ENCODE data around the gene SPTSSB. TPM values are rescaled to one million over a fixed set of nuclear protein-coding genes. Genes with fewer than 3 reads are reported as not detected.

Gene SPTSSB
- polyA plus RNA-seq, 10 donors = 0.32 to 2.5 (median 0.61) TPM

DNA sequence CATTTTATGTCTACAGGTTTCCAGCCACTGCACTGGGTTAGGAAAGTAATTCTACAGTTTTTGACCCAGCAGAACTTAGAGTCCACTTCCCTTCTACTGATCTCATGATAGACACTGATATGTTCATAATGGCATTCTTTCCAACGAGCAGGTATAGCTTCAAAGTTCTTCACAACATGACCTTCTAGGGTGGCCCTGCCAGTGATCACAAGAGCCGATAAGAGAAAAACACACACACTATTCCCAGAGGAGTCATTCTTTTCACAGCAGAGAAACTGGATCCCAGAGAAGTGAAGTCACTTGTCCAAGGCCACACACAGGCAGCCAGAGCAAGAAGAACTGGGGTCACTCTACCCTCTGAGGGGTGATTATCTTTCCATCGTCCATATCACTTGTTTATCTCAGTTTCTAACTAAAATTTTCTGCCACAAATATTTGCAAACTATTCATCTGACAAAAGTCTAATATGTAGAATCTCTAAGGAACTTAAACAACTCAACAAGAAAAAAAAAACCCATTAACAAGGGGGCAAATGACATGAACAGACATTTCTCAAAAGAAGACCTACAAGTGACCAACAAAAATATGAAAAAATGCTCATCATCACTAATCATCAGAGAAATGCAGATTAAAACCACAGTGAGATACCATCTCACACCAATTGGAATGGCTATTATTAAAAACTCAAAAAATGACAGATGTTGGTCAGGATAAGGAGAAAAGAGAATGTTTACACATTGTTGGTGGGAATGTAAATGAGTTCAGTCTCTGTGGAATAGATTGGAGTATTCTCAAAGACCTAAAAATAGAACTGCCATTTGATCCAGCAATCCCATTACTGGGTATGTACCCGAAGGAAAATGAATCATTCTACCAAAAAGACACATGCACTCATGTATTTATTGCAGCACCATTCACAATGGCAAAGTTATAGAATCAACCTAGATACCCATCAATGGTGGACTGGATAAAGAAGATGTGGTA, 31.5 kb downstream of the SPTSSB start:
- no peak for DNase-seq

DNA sequence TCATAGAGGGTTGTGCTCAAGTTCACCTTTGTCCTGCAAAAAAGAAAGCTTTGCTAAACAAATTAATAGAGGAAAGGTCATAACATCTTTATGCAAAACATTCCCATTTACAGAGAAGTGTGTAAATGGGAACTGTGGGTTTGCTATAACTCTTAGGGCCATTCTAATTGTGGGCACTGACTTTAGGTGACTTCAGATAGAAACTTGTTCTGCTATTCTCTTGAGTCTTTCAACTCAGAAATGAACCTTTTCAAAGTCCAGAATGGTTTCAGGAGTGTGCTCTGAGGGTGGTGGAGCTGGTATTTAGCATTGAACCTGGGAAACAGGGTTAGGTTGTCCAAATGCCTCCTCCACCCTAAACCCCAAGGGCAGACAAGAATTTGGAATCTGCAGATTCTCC, 34.0 kb downstream of the SPTSSB start:
- no peak for DNase-seq

DNA sequence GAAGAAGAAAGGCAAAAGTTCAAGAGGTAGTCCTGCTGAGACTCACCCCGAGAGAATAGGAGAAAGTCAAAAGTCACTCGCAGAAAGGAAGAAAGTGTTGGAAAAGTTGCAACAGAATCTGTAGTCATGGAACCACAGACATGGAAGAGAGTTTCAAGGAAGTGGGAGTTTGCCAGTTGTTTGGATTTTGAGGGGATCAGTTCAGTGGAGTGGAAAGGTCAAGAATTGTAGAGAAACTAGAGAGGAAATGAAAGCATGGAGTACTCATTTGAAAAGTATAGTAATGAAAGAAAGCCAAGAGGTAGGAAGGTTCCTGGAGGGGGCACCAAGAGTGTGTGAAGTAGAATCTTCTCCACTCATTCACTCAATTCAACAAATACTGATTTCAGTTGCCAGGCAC, 34.7 kb downstream of the SPTSSB start:
- DNase-seq = no peak

DNA sequence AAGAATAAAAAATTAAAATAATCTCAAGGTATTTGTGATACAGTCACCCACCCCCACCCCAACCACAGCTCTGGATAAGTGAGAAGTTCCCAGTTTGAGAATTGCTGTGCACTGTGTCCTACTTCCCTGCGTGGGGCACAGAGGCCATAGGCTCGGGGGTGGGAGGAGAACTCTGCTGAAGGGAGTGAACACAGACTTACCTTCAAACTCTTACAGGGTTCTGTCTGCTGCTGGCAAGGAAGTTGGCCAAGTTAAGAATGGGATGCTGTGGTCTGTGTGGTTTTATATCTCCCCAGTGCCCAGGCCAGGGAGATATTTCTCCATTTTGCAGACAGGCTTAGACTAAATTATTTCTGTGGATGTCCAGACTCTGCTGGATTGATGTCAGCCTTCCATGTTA, 37.6 kb downstream of the SPTSSB start:
- no peak for DNase-seq

DNA sequence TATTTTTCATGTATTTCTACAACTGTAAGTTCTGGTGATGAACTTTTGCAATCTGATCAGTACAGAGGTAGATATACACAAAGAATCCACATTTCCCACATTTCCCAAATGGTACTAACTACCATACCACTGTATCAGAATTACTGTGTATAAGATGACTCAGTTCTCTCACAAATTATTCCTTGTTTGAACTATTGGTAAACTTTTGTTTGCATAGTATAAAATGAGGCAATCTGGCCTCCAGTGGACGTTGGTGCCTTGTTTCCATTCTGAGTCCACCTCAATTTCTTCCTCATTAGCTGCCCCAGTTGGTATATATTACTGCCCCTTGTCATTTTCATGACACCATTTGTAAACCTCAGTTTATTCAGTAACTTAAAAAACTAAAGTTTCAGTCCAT, 38.5 kb downstream of the SPTSSB start:
- no peak for DNase-seq

DNA sequence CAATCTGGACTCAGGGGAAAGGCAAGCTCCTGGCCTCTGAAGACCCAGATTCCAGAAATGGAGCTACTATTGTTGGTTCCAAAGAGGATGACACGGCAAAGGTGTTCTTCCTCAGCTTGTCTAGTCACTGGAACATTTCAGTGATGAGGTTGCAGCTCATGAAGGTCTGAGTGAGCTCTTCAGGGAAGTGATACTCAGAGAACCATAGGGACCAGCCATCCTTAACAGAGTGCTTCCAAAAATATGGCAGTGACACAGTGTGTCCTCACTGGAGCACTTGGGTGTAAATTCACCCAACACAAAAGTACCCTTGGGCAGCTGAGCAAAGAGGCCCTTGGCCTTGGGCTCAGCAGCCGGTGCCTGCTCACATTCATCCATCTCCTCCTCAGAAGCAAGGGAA, 46.3 kb downstream of the SPTSSB start:
- DNase-seq = no peak

DNA sequence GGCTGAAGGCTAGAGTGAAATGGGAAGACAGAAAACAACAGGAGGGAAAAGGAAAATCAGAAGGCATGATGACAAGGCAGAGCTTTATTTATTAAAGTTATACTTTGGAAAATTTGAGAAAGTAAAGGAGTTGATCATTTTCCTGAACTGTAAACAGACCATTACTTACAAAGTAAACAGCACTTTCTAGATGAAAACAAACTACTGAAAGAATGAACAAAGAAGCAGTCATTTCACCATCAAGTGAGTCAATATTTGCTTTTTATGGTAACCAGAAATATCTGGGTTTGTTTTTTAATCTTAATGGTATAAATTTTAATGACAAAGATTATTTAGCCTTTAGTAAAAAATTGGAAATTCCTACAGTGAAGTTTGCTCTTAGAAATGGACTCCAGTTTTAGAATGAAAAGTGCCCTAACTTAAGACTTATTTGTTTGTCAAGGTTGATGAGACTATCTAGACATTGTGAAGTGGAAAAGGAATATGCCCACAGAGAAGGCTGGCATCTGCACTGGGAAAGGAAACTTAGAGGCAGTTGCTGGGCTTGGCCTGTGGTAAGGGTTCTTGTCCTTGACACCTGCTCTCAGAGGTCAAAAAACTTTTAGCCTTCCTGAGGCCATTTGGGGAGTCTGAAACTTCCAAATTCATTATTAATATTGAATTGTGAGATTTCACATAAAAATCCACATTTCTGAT, 47.2 kb downstream of the SPTSSB start:
- no peak for DNase-seq

DNA sequence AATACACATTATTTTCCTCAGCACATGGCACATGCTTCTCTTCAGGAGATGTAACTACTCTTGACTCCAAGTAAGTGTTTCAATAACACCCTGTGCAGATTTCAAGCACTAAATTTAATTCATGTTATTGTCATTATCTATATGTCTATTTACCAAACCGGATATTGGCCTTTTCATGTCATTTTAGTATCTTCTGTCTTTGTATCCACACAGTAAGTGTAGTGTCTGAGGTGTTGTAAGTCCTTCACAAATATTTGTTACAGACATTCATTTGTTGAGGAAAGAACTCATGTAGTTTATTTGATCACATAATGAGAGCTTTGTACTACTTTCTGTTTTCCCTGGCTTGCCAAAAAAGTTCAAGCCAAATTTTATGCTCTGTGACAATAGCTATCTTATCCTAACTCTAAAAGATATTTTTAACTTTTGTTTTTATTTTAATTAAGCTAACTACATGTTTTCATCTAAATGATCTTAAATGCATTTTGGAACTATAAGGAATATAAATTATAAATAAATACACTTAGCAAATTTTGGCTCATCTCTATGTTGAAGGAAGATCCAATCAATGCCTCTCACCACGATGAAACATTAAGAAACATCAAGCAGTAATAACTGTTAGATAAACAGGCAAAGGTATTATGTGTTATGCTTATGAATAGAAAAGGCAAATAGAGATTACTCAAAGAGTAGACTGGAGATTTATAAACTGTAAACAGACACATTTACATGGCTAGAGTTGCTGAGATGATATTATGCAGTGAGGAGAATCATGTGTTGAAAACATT, 48.3 kb downstream of the SPTSSB start:
- DNase-seq = no peak

DNA sequence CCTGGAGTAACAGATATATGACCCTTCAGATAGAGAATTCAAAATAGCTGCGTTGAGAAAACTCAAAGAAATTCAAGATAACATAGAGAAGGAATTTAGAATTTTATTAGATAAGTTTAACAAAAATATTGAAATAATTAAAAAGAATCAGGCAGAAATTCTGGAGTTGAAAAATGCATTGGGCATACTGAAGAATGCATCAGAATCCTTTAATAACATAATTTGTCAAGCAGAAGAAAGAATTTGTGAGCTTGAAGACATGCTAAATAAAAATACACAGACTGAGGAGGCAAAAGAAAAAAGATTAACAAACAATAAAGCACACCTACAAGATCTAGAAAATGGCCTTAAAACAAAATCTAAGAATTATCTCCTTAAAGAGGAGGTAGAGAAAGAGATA, 50.5 kb downstream of the SPTSSB start:
- DNase-seq = no peak

DNA sequence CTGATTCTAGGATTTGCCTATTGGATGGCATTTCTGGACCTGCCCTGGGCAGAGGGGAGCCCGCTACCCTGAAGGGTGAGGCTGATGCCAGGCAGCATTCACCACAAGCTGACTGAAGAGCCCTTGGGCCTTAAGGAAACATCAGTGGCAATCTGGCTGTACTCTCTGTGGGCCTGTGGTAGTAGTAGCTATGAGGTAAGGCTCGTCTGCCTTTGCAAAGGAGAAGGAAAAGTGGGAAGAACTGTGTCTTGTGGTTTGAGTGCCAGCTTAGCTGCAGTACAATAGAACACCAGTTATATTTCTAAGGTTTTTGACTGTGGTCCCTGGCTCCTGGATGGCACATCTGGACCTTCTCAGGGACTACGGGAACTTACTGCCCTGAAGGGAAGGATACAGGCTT, 51.5 kb downstream of the SPTSSB start:
- no peak for DNase-seq

DNA sequence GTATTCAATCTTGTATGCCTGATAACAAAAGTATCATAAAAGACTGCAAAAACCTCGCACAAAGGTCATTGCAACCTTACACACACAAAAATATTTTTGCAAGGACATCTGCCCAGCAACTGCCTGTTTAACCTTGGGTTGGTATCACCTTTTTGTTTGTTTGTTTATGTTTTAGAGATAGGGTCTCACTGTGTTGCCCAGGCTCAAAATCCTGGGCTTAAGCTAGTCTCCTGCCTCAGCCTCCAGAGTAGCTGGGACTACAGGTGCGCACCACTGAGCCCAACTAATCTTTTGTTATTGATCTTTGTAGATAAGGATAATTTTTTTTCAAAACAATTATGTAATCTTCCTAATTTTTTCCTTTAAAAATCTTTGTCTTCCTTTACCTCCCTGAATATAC, 54.2 kb downstream of the SPTSSB start:
- DNase-seq = no peak

DNA sequence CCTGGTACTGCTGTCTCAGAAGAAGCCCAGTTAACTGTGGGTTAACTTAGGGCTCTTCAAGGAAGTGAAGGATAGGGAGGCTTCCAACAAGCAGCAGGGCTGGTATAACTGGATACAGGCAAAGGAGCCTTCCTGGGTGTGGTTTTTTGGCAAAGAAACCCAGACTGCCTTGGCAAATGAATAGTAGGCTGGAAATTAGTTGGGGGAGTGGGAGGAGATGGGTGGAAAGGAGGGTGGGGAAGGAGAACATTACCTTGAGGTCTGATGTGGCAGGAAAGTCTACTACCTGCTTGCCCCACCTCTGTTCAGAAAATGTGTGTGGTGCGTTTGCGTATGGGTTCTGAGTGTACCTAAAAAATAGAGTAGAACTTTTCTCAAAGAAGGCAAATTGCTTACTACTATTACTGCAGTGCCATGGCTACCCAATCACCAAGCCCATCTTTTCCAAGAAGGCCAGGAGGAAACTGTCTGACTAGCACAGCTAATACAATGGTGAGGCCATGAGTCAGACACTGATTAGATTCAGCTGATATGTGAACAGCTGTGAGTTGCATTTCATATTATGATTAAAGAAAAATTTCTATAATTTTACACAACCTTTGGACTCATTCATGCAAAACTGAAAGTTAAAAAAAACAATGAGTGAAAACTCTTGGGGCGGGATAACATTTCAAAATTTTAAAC, 55.2 kb downstream of the SPTSSB start:
- DNase-seq = no peak

DNA sequence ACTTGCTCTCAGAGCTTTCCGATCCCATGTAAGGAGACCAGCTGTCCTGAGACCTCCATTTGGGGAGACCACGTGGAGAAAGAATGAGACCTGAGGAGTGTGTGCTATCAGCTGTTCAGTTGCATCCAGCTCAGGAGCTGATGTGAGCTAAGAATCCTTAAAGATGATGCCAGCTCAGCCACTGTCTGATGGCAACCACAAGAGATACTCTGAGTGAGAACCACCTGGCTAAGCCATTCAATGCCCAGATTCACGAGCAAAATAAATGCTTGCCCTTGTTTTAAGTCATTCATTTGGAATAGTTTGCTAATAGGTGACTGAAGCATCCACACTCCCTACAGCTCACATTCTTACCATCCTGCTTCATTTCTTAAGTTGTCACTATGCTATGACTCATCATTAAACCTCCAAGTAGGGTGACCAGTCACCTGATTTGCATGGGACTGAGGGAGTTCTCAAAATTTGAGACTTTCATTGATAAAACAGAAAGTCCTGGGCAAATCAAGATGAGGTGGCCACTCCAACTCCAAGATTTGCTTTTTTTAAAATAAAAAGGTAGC, 56.4 kb downstream of the SPTSSB start:
- no peak for DNase-seq

DNA sequence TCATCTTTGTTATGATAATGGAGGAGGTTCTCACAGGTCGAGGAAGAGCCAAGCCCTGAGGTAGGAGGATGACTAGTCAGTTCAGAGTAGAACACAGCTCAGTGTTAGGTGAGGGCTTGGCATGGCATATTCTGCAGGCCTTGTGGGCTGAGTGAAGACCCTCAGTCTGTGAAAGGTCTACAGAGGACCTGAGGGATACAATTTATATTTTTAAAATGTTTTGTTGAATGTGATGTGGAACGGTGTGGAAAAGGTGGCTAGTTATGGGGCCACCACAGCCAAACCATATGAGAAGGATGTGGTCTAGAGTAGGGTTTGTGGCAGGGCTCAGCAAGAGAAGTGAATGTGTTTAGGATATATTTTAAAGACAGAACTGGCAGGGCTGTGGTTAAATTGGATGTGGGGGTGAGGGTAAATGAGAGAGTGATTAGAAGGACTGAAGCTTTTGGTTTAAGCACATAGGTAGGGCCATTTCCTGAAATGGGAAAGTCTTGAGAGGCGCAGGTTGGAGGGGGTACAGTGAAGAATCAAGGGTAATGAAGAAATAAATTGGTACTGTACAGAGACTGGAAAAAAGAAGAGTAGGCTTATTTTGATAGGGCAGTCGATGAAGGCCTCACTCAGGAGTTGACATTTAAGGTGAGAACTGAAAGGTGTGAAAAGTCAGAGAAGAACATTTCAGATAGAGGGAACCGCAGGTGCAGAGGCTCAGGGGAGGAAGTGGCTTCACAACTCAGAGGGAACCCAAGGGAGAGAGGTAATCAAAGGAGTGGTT, 60.5 kb downstream of the SPTSSB start:
- DNase-seq = no peak

DNA sequence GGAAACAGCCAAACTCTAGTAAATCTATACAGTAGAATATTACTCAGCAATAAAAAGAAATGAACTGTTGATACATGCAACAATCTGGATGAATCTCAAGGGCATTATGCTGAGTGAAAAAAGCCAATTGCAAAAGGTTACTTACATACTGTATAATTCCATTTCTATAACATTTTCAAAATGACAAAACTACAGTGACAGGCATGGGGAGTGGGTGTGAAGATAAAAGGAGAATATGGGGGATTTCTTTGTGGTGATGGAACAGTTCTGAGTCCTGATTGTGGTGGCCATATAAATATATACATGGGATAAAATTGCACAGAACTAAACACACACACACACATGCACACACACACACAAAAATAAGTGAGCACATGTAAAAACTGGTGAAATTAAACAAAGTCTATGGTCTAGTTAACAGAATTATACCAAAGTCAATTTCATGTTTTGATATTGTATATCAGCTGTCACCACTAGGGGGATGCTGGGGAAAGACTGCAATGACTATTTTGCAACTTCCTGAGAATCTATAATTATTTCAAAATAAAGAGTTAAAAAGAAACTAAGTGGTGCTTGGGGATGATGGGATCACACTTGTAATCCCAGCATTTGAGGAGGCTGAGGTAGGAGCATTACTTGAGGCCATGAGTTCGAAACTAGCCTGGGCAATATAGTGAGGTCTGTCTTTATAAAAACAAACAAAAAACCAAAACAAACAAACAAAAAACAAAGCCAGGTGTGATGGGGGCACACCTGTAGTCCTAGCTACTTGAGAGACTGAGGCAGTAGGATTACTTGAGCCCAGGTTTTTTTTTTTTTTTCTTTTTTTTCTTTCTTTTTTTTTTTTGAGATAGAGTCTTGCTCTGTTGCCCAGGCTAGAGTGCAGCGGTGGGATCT, 66.0 kb downstream of the SPTSSB start:
- DNase-seq = no peak

DNA sequence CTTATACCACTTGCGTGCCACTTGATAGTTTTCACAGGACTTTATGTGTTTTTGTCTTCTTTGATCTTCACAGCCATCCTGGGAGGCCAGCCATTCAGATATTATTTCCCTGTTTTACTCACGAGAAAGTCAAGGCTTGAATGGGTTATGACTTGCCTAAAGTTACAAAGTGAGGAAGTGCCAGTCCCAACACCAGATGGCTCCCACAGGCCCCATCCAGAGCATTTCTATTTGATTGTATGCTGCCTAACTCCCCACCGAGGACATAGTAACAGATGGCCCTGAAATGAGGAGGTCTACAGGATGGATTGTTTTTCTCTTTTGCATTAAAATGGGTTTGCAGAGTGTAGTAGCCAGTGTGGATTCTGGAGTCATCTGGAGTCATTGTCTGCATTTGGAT, 74.5 kb downstream of the SPTSSB start:
- DNase-seq = no peak

DNA sequence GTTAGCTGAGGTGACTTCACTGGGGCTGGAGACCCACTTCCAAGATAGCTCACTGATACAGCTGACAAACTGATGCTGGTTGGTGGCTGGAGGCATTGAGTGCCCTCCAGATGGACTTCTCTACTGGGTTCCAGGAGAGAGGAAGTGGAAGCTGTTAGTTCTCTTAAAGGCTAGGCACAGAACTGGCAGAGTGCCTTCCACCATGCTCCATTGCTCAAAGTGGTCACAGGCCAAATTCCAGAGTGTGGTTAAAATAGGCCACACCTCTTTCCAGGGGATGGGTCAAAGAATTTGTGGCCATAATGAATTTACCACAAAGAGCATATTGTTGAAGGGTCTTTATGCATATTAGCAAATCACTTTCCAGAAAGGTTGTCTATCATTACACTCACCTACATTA, 76.0 kb downstream of the SPTSSB start:
- no peak for DNase-seq
